Erythroblast (primary cell): ENCODE data around the gene ZNF133.
"Not testable (repeated sequence)": the region's sequence is repeated elsewhere in the genome, so short reads cannot be mapped to it uniquely, and the experiment has no call there.

Source experiments
- DNase-seq, 2 experiments: peaks; one replicate each; lab custom pipeline; 2025; lab: John Stamatoyannopoulos, UW
- GATA1 ChIP-seq: IDR thresholded peaks from 2 replicates; pipeline ENCODE4 v1.6.1; 2011; ENCODE audit warnings: low read depth, mild to moderate bottlenecking, control low read depth, low read length, moderate library complexity
- POLR2A ChIP-seq: IDR thresholded peaks from 2 replicates; pipeline ENCODE4 v1.6.1; 2011; ENCODE audit warnings: mild to moderate bottlenecking, low read length

Gene ZNF133

DNA sequence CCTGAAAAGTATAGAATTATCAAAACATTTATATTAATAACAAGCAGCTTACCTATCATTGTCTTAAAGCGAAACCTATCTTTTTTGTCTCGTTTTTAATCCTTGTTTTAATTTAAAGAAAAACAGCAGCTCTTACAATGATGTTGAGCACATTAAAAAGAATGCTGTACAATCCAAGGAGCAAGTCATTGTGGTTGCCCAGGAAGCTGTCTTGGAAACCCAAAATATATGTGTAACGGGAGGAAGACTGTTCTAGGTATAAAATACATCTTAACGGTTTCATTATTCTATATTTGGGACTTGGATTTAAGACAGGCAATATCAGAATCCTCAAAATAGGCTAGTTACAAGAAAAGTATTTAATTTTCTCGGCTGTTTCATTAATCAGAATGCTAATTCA is 21.7 kb downstream of the ZNF133 start:
- DNase-seq = no peak
- TF ChIP-seq GATA1 (no peak), POLR2A (no peak)

GRCh38 chr20:18310592-18310991 is 22.3 kb downstream of the ZNF133 start:
- DNase-seq = no peak
- TF ChIP-seq POLR2A (no peak), GATA1 (no peak)

GRCh38 chr20:18312723-18313122 is 24.4 kb downstream of the ZNF133 start:
- TF ChIP-seq GATA1 = no peak
- no peak for TF ChIP-seq POLR2A

GRCh38 chr20:18313411-18313810 is 25.1 kb downstream of the ZNF133 start:
- DNase-seq = no peak

More at GRCh38 chr20:18312723-18313122, 24.4 kb downstream of the ZNF133 start:
- DNase-seq = no peak

DNA sequence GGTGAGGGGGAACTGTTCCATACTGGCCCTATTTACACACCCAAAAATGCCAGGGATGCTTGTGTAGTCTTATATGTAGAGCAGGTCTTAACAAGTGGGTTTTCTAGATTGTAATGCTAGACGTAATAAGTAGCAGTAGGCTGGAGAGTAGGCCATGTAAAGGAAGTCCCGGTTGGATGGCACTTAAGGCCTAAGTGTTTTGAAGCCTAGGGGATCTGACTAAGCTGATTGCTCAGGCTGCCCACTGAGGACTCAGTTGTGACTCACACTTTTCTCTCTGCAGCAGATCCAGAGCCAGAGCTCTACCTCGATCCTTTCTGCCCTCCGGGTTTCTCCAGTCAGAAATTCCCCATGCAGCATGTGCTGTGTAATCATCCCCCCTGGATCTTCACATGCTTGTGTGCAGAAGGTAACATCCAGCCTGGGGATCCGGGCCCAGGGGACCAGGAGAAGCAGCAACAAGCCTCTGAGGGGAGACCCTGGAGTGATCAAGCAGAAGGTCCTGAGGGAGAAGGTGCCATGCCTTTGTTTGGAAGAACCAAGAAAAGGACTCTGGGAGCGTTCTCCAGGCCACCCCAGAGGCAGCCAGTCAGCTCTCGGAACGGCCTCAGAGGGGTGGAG is 26.6 kb downstream of the ZNF133 start:
- DNase-seq = no peak
- TF ChIP-seq POLR2A (no peak), GATA1 (no peak)

More at GRCh38 chr20:18313411-18313810, 25.1 kb downstream of the ZNF133 start:
- TF ChIP-seq POLR2A = no peak
- TF ChIP-seq GATA1 = no peak

DNA sequence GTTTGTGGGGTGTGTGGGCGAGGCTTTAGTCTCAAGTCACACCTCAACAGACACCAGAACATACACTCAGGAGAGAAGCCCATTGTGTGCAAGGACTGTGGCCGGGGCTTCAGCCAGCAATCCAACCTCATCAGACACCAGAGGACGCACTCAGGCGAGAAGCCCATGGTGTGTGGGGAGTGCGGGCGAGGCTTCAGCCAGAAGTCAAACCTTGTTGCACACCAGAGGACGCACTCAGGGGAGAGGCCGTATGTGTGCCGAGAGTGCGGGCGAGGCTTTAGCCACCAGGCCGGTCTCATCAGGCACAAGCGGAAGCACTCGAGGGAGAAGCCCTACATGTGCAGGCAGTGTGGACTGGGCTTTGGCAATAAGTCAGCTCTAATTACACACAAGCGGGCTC is 27.8 kb downstream of the ZNF133 start:
- TF ChIP-seq GATA1 (no peak), POLR2A (no peak)

DNA sequence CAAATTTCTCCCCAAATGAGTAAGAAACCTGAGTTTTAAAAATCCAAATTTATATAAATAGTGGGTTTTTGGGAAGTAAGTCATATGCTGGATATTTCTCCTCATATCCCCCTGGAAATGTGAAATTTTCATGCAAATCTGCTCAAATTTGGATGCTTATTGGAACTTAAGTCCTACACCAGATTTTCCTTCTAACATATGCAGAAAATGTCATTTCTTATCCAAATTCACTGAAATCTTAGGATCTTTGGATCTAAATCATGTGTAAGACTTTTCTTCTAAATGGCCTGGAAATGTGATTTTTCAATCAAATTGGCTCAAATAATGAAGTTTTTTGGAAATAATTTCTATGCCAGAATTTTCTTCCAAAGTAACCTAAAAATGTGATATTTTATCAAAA is 33.0 kb downstream of the ZNF133 start:
- TF ChIP-seq POLR2A (no peak), GATA1 (no peak)
- no peak for DNase-seq

More for the DNA sequence above, 27.8 kb downstream of the ZNF133 start:
- no peak for DNase-seq

DNA sequence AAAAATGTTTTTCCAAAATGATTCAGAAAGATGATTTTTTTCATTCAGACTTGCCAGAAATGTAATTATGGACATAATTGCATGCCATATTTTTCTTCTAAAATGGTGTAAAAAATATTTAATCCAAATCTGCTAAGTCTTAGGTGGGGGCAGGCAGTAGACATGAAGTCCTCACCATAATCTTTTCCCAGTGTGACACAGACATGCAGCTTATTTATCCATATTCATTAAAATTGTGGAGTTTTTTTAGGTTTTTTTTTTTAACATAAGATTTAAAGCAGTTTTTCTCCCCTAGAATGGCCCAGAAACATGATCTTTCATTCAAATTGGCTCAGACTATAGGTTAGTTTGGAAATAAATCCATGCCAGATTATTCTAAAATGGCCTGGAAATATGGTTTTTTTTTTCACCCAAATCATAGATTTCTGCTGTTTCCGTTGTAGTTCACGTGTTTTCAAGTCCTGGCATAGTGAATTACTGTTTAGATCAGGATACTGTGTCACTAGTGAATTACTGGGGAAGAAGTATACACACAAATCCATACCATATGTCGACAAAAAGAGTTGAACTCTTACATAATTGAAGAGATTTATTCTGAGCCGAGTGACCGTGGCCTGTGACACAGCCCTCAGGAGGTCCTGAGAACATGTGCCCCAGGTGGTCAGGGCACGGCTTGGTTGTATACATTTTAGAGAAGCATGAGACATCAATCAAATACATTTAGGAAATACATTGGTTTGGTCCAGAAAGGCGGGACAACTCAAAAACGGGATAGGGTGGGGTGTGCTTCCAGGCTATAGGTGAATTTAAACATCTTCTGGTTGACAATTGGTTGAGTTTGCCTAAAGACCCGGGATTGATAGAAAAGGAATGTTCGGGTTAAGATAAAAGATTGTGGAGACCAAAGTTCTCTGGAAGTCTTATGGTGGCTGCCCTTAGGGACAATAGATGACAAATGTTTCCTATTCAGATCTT is 33.9 kb downstream of the ZNF133 start:
- TF ChIP-seq GATA1 (no peak), POLR2A (no peak)
- no peak for DNase-seq

DNA sequence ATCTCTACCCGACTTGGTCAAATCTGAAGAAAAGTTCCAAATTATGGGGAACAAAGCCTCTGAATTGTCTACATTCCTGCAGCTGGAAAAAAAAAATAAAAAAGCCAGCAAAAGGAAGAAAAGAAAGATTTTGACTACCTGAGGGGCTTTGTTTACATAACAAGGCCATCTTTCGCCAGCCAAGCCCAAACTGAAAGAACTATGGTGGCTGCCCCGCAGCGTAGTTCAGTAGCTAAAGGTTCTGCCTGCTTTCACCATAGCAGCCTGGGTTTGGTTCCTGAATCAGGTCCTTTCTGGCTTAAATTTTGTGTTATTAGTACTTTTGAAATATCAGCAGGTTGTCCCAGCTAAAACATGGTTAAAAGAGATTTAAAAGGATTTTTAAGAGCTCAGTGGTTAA is 35.4 kb downstream of the ZNF133 start:
- no peak for DNase-seq
- no peak for TF ChIP-seq POLR2A
- TF ChIP-seq GATA1 = no peak

DNA sequence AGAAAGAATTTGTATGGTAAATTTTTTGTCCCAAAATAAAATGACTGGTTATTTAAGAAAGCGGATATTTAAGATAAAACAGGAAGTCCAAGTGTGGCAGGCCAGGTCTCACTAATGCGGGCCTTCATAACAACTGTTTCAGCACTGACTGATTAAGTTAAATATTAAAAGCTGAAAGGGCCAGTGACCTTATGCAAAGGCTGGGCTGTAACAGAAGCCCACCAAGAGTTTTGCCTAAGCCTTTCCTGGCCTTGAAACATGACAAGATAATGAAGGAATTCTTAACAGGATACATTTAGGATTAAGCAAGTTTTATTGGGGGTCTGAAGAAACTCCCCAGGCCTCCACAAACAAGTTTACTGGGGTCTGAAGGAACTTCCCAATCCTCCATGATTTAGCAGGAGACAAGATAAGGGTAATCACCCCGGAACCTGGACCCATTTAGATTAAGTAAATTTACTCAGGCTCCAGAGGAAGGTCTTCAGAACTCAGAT is 36.3 kb downstream of the ZNF133 start:
- no peak for DNase-seq
- no peak for TF ChIP-seq POLR2A

GRCh38 chr20:18326990-18327389 is 38.7 kb downstream of the ZNF133 start:
- no peak for TF ChIP-seq POLR2A
- TF ChIP-seq GATA1 = no peak

GRCh38 chr20:18331694-18332093 is 43.4 kb downstream of the ZNF133 start:
- no peak for DNase-seq
- no peak for TF ChIP-seq GATA1
- no peak for TF ChIP-seq POLR2A

More at GRCh38 chr20:18326990-18327389, 38.7 kb downstream of the ZNF133 start:
- no peak for DNase-seq

DNA sequence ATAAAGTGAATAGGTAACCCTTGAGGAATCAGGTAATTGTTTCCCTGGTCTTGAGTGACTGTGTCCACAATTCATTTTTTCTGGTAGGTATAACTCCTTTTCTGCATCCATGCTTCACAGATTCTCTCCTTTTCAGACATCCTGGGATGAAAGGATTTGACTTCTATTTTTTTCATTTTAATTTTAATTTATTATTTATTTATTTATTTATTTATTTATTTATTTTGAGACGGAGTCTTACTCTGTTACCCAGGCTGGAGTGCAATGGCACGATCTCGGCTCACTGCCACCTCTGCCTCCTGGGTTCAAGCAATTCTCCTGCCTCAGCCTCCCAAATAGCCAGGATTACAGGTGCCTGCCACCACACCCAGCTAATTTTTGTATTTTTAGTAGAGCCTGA is 61.4 kb downstream of the ZNF133 start:
- DNase-seq = not testable (repeated sequence)

- no peak for DNase-seq
- TF ChIP-seq POLR2A (no peak), GATA1 (no peak)
These were observed 71.5 kb downstream of the ZNF133 start for GRCh38 chr20:18359854-18360253.

- TF ChIP-seq POLR2A (no peak), GATA1 (no peak)
- DNase-seq = no peak
These were observed 72.3 kb downstream of the ZNF133 start for GRCh38 chr20:18360635-18361034.
